ENCODE measurements around the gene BLM.

DNA sequence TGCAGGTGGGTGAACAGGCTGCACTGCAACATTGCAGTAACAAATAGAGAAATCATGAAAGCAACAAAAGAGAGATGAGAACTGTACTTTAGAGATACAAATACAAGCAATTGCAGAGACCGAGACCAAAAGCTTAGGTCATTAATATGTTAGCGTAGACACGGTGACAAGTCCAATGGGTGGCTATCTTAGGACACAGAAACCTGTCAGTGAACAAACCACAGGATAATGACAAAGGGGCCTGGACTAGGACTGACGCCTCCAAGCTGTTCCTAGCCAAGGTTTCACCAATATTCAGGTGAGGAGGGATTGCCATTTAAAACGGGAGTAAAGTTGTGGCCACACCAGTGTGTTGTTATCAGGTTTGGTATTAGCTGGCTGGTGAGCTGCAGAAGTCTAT lies 41.7 kb upstream of the BLM start:
- TF ChIP-seq EZH2 (IDR thresholded peaks at IDR 0.05) (no peak), CEBPB (IDR thresholded peaks at IDR 0.05; ENCODE audit: low read depth) (no peak), POLR2A (IDR thresholded peaks at IDR 0.05; ENCODE audit: borderline replicate concordance, extremely low read depth, insufficient read depth, insufficient read length) (no peak), POLR2AphosphoS5 (IDR thresholded peaks at IDR 0.05; ENCODE audit: low read depth, low read length) (no peak), SIN3A (IDR thresholded peaks at IDR 0.05; ENCODE audit: low read depth) (no peak), EZH2phosphoT487 (IDR thresholded peaks at IDR 0.05; ENCODE audit: borderline replicate concordance) (no peak), SP1 (IDR thresholded peaks at IDR 0.05; ENCODE audit: low read depth) (no peak)
- TF ChIP-seq, protein P1, sequence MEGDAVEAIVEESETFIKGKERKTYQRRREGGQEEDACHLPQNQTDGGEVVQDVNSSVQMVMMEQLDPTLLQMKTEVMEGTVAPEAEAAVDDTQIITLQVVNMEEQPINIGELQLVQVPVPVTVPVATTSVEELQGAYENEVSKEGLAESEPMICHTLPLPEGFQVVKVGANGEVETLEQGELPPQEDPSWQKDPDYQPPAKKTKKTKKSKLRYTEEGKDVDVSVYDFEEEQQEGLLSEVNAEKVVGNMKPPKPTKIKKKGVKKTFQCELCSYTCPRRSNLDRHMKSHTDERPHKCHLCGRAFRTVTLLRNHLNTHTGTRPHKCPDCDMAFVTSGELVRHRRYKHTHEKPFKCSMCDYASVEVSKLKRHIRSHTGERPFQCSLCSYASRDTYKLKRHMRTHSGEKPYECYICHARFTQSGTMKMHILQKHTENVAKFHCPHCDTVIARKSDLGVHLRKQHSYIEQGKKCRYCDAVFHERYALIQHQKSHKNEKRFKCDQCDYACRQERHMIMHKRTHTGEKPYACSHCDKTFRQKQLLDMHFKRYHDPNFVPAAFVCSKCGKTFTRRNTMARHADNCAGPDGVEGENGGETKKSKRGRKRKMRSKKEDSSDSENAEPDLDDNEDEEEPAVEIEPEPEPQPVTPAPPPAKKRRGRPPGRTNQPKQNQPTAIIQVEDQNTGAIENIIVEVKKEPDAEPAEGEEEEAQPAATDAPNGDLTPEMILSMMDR (IDR thresholded peaks at IDR 0.05 in 2 of 3, conservative IDR thresholded peaks at IDR 0.05 in 1 of 3; ENCODE audit: borderline replicate concordance in 1 of 3, insufficient read depth in 1 of 3, low read depth in 2 of 3, low read length in 2 of 3) = no peak
- TF ChIP-seq, protein P2, sequence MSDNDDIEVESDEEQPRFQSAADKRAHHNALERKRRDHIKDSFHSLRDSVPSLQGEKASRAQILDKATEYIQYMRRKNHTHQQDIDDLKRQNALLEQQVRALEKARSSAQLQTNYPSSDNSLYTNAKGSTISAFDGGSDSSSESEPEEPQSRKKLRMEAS (IDR thresholded peaks at IDR 0.05) = no peak

Measured in HCT116 (cell line).